RPMI8226 (cell line): ENCODE results near the gene KLHL3.

Experiments used
- DNase-seq: peaks from one replicate; pipeline ENCODE4 v3.0.0-alpha.2; 2015

Gene KLHL3

GRCh38 chr5:137743031-137743640, 7.2 kb upstream of the KLHL3 start:
- DNase-seq: peak; percentile 69

- DNase-seq: no peak
Measured at GRCh38 chr5:137741718-137742117, 5.8 kb upstream of the KLHL3 start.

- DNase-seq: no peak
Measured at GRCh38 chr5:137739737-137740136, 3.8 kb upstream of the KLHL3 start.

GRCh38 chr5:137738947-137739346, 3.1 kb upstream of the KLHL3 start:
- DNase-seq: no peak

GRCh38 chr5:137737349-137738131, 1.7 kb upstream of the KLHL3 start:
- no peak for DNase-seq

- no peak for DNase-seq
Measured at GRCh38 chr5:137736496-137736895, 607 bp upstream of the KLHL3 start.

GRCh38 chr5:137734962-137735554, 831 bp downstream of the KLHL3 start:
- no peak for DNase-seq

GRCh38 chr5:137734331-137734730, 1.6 kb downstream of the KLHL3 start:
- no peak for DNase-seq

GRCh38 chr5:137733922-137734321, 2.0 kb downstream of the KLHL3 start:
- DNase-seq: no peak

GRCh38 chr5:137733006-137733405, 2.9 kb downstream of the KLHL3 start:
- no peak for DNase-seq

- no peak for DNase-seq
Measured at GRCh38 chr5:137731176-137731575, 4.7 kb downstream of the KLHL3 start.

- no peak for DNase-seq
Measured at GRCh38 chr5:137730336-137730735, 5.6 kb downstream of the KLHL3 start.

GRCh38 chr5:137728048-137728447, 7.8 kb downstream of the KLHL3 start:
- no peak for DNase-seq

- DNase-seq: no peak
Measured at GRCh38 chr5:137727623-137728022, 8.3 kb downstream of the KLHL3 start.

GRCh38 chr5:137724251-137724650, 11.6 kb downstream of the KLHL3 start:
- no peak for DNase-seq

GRCh38 chr5:137718611-137719010, 17.3 kb downstream of the KLHL3 start:
- DNase-seq: no peak

GRCh38 chr5:137716337-137716736, 19.6 kb downstream of the KLHL3 start:
- no peak for DNase-seq

GRCh38 chr5:137715456-137715855, 20.4 kb downstream of the KLHL3 start:
- no peak for DNase-seq

GRCh38 chr5:137714946-137715345, 20.9 kb downstream of the KLHL3 start:
- no peak for DNase-seq

- DNase-seq: no peak
Measured at GRCh38 chr5:137714494-137714893, 21.4 kb downstream of the KLHL3 start.

- DNase-seq: no peak
Measured at GRCh38 chr5:137712139-137712667, 23.7 kb downstream of the KLHL3 start.

GRCh38 chr5:137710086-137710485, 25.8 kb downstream of the KLHL3 start:
- no peak for DNase-seq

GRCh38 chr5:137708796-137709559, 26.9 kb downstream of the KLHL3 start:
- no peak for DNase-seq
